DMS79 (cell line): Measurements from ENCODE around the gene ACTMAP.
A peak's percentile ranks its signal among the peaks of the same experiment; 100 is the strongest.

Experiments
- DNase-seq: peaks from one replicate; lab custom pipeline; 2025; lab: John Stamatoyannopoulos, UW

Gene ACTMAP

DNA sequence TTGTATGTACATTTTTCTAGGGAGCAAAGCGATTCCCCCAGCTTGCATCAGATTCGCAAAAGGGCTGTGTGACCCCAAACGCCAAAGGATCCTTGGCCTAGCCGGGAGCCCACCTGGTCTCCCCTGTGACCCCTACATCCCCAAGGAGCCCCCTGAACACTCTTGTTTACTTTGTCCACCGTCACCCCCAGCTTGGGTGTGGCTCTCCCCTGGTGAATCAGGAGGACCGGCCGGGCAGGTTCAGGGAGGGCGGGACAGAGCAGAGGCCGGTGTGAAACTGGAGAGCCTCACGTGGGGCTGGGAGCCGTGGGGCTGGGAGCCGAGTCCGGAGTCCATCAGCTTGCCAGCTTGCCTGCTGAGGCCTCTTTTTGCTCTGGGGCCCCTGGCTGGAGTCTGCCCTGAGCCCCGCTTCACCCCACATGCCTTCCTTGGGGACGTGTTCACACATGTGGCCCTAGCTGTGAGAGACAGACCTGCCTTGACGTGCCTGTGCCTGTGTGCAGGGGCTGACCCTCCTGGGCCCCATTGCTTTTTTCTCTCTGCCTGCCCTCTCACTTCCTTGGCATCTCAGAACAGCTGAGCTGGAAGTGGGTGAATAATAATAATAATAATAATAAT, 31.4 kb downstream of the ACTMAP start:
- DNase-seq: peak; percentile 16

DNA sequence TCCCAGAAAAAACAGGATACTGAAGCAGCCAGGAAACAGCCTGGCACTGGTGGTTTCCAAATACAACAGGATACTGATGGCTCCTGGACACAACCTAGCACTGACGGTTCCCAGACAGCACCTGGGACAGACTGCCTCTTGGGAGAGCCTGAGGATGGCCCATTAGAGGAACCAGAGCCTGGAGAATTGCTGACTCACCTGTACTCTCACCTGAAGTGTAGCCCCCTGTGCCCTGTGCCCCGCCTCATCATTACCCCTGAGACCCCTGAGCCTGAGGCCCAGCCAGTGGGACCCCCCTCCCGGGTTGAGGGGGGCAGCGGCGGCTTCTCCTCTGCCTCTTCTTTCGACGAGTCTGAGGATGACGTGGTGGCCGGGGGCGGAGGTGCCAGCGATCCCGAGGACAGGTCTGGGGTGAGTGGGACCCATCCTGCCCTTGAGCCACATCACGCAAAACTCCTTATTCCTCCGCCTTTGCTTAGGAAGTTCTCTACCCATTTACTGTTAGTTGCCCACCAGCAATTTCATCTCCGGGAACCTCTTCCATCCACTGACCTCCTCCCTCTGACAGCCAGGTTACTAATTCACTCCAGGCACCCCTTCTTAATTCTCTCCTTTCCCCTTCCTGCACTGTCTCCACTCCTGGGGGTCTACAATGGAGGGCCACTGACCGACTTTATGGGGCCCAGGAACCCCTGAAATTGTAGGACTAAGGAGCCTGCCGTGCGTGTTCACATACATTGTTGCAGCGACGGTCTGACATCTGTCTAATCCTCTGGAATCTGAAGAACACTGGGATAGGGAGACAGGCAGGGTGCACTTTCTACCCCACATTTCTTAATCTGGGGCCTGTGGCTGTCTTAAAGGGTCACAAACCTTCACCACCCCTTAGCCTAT, 32.1 kb downstream of the ACTMAP start:
- DNase-seq: no peak

DNA sequence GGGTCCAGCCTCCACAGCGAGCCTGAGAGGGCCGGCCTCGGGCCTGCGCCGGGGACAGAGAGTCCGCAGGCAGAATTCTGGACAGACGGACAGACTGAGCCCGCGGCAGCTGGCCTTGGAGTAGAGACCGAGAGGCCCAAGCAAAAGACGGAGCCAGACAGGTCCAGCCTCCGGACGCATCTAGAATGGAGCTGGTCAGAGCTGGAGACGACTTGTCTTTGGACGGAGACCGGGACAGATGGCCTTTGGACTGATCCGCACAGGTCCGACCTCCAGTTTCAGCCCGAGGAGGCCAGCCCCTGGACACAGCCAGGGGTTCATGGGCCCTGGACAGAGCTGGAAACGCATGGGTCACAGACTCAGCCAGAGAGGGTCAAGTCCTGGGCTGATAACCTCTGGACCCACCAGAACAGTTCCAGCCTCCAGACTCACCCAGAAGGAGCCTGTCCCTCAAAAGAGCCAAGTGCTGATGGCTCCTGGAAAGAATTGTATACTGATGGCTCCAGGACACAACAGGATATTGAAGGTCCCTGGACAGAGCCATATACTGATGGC, 32.9 kb downstream of the ACTMAP start:
- DNase-seq: no peak

DNA sequence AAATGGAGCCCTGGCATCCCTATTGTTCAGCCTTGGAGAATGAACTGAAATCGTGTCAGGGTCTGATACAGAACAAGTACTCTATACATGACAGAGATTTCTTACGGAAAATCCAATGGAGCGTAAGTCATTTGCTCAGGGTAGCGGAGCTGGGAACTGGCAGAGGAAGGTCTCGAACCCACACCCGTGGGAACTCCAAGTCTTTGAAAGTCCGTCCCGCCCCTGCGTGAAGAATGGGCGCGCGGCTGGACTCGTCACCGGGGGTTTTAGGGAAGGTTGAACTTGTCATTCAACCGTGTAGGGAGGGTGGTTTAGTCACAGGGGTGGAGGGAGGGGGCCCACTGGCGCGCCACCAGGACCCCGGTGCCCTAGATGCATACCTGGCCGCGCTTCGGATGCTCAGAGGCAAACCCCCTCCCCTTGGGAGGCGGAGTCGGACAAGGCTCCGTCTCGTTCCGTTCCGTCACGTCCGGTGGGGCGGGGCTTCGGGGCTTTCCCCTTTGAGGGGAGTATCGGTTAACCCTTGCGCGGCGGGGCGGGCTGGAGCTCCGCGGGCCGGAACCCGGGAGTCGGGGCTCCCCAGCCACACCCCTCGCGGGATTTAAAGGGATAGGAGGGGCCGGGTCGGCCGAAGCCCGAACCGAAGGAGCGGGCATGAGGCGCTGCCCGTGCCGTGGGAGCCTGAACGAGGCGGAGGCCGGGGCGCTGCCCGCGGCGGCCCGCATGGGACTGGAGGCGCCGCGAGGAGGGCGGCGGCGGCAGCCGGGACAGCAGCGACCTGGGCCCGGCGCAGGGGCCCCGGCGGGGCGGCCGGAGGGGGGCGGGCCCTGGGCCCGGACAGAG, 33.6 kb downstream of the ACTMAP start, which contains the start of the genes COQ8B and ITPKC:
Gene COQ8B (minus strand): TSS at position 405 of the 843 bp plus-strand sequence. CDS start 2,254 bp downstream, outside the sequence.
Gene ITPKC (plus strand): TSS at position 631 of the 843 bp plus-strand sequence. CDS start 24 bp downstream, at position 655.
- DNase-seq: peak; percentile 94

DNA sequence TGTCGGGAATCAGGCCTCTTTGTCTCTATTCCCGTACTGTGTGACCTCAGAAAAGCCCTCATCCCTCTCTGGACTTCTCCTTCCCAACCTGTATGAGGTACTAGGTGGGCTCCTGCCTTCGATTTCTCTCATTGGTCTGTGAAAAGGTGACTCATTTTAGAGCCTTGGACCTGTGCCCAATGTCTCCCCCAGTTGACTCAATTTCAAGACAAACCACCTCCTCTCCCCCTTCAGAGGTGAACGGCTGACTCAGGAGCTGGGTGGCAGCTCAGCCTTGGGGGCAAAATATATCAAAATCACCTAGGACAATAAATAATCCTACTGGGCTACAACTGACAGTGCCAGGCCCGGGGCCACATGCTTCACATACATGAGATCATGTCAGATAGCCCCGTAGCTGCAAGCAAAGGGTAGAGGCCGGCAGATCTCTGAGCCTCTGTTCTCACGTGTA, 34.2 kb downstream of the ACTMAP start:
- DNase-seq: peak; percentile 77

DNA sequence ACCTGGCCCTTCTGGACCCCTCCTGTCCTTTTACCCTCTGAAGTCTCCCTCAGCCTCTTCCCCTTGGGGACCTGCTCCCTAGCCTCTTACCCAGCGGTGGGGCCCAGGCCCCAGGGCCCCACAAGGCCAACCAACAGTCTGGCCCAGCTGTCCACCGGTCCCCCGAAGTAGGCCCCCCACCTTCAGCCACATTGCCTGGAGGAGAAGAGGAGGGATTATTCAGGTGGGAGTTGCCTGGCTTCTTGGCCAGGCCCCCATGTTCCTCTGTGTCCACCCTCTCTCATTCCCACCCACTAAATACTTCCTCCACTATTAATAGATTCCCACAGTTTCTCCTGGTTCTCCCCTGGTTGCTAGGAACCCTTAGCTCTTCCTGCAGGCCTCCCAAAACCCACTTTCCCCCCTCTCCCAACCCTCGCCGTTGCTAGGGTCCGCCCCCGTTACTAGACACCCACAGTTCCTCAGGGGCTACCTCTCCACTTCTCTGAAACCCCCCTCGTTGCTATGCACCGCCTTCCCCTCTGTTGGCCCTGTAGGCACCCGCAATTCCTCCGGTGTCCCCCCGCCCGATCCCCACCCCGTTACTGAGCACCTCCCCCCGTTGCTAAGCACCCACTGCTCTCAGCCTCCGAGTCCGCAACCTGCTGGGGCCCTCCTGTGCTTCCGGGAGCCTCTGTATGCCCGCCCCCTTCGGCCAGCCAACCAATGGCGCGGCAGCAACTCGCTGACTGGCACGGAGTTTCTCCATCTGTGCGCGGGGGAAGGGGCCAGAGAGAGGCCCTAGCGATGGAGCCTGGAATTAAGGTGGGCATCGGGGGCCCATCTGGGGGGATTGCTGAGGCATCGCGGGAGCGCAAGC, 35.6 kb downstream of the ACTMAP start:
- DNase-seq: peak; percentile 93

DNA sequence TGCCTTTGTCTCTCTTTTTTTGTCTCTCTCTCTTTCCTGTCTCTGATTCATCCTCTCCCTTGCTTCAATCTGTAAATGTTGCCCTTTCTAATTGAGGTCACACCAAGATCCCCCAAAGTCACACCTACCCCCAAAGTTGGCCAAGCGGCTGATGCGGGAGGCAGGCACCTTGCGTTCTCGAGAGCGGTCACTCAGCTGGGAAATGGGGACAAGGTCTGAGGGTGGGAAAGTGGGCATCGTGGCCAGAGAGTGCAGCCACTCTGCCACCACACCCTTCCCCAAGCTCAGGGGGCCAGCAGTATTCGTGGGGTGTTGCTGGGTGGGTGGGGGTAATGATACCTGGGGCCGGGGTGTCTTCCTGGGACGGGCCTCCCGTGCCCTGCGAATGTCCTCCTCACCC, 36.3 kb downstream of the ACTMAP start:
- no peak for DNase-seq

DNA sequence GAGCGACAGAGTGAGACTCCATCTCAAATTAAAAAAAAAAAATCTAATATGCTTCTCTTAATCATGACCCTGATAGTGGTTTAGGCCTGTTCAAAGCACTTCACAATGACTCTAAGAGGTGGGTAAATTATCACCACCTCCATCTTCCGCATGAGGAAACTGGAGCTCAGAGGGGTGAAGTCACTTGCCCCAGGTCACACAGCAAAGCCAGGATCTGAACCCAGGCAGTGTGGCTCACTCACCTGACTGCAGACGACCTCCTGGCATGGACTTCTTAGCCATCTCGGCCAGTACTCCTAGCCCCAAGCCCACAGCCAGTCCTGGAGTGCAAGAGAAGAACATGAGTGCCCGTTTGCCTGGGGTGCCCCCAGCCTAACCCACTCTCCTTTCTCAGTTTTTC, 40.5 kb downstream of the ACTMAP start:
- DNase-seq: no peak

DNA sequence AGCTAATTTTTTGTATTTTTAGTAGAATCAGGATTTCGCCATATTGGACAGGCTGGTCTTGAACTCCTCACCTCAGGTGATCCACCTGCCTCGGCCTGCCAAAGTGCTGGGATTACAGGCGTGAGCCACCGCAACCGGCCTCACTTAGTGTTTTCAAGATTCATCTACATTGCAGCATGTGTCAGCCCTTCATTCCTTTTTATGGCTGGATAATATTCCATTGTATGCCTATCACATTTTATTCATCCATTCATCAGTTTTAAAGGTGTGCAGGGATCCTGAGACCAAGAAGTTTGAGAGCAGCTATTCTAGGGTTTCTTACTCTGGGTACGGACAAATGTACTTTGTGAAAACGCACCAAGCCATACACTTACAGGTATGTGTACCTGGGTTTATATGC, 42.7 kb downstream of the ACTMAP start:
- no peak for DNase-seq

DNA sequence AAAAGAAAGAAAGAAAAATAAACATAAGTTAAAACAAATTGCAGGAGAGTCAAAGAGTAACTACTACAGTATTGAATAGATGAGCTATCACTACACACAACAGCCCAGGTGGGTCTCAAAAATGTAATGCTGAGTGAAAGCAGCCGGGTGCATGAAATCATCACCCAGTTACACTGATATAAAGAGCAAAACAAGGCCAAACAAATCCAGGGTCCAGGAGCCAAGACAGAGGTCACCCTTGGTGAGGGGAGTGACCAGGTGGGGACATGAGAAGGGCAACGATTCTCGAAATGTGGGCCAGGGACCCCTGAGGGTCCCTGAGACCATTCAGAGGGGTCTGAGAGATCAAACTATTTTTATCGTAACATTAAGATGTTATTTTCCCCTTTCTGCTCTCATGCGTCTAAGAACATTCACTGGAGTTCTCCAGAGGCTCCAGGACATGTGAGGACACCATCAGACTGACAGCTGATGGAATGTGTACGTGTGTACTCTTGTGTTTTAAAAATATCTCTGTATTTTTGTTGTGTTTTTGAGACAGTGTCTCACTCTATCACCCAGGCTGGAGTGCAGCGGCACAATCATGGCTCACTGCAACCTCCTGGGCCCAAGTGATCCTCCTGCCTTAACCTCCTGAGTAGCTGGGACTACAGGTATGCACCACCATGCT, 44.2 kb downstream of the ACTMAP start:
- DNase-seq: no peak

DNA sequence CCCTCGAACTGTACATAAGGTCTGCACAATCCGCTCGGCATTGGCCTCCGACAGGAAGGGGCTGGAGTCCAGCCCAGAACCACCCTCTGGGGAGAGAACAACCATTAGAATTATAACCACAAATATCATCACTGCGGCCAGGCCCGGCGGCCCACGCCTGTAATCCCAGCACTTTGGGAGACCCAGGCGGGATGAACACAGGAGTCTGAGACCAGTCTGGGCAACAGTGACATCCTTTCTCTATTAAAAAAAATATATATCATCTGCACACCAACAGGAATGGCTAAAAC, 45.0 kb downstream of the ACTMAP start:
- DNase-seq: no peak

DNA sequence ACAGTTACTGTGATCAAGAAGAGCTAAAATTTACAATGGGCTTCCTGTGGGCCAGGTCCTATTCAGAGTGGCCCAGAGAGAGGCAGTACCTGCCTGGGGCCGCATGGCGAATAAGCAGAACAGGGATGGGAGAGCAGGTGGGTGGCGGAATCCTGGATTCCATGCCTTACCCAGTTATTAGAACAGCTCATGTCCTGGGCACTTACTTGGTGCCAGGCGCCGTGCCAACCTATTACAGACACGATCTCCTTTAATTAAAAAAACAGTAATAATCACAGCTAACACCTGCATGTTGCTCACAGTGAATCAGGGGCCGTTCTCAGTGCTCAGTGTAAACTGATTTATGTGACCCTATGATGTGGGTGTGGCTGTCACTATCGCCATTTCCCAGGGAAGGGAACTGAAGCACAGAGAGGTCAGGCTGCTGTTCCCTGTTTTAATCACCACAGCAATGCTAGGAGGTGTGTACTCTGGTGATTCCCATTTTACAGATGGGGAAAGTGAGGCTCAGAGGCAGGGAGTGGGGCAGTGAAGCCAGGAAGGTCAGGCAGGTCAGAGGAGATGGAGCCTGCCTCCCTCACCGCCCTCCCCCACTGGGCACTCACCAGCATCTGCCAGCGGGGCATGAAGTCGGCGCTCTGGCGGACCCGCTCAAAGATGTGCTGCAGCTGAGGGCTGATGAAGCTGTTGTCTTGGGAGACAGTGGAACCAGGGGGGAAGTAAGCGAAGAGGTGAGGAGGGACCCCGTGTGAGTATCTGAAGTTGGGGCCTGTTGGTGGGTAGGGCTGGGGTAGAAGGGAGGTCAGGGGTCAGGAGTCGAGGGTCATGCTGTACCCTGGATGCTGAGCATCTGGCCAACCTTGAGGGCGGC, 45.6 kb downstream of the ACTMAP start:
- DNase-seq: no peak

DNA sequence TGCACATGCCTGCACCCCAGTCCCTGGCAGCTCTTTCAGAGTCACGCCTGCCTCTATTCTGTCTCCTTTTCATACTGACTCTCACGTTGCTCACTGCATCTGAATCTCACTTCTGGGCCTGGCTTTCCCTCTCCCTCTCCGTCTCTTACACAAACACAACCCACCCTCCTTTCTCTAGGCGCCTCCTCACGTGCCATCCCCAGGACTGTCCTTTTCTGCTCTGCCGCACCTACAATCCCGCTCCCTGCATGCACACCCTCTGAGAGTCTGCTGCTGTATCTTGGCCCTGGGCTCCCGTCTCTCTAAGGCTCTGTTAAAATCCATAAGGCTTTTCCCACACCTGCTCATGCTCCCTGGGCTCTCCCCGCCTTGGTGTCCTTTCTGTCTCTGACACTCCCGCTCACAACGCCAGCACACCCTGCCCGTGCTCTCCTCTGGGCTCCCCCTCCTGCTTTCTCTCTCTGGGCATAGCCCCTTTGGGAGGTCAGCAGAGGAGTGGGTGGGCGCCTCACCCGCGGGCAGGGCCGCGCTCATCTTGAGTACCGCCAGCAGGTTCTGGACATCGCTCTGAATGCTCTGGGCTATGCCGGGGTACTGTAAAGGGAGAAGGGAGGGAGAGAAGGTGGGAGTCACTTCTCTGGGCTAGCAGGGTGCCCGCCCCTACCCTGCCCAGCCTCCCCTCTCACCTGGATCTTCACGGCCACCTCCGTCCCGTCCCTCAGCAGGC, 47.1 kb downstream of the ACTMAP start:
- DNase-seq: no peak

DNA sequence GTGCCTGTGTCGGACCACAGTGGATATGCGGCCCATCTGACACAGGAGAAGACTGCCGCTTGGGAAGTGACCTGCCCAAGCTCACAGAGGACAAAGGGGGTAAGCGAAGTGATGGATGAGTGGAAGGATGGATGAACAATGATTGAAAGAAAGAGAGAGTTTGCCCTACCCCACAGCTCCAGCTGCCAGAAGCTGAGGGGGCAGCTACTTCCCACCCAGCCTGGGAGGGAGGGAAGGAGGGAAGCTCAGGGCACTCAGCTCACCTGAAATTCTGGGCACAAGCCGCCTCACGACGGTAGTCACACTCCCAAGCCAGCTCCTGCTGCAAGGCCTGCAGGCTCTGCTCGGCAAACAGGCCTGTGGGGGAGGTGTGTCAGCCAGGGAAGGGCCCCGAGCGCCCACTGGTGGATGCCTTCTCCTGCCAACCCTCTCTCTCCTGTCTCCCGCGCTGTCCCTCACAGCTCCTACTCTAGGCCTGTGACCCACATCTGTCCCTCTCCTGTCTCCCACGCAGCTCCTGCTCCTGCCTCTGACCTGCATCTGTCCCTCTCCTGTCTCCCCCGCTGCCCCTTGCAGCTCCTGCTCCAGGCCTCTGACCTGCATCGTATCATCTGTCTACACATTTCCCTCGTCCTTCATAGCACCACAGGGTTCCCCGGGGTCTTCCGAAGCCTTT, 47.8 kb downstream of the ACTMAP start:
- no peak for DNase-seq

DNA sequence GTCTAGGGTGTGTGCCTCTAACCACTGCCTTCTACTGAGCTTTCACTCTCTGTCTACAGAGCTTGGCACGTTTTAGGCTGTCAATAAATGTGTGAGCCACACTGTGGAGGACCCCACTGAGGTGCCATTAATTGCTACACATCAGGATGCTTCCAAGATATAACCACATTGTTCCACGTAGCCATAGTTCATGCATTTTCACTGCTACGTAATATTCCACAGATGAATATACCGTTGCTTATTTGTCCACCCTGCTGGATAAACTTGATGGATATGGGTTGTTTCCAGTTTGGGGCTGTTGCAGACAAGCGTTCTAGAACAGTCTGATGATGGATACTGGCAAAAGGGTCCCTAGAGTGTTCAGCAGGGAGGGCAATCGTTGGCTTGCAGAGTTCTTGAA, 48.5 kb downstream of the ACTMAP start:
- no peak for DNase-seq

DNA sequence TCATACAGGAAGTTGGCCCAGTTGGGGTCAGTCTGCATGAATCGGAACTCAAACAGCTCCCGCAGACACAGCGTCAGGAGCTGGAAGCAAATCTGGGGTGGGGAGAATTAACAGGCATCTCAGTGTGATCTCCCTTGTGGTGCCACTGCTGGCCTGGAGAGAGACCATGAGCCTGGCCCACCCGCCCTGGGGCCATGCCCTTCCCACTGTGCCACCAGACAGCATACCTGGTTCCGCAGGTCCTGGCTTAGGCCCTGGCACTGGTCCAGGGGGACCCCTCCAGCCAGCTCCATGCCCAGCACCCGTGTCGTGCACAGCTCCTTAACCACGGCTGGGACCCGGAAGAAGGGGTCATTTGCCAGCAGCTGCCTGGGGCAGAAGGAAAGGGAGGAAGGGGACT, 50.2 kb downstream of the ACTMAP start:
- DNase-seq: no peak

DNA sequence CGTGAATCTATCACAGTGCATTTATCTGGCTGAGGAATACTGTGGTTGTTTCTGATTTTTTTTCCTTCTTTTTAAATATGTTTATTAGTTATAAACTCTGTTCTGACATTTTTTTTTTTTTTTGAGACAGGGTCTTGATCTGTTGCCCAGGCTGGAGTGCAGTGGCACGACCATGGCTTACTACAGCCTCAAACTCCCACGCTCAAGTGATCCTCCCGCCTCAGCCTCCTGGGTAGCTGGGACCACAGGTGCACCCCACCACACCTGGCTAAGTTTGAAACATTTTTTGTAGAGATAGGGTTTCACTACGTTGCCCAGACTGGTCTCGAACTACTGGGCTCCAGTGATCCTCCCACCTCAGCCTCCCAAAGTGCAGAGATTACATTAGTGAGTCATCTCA, 53.3 kb downstream of the ACTMAP start:
- DNase-seq: no peak

DNA sequence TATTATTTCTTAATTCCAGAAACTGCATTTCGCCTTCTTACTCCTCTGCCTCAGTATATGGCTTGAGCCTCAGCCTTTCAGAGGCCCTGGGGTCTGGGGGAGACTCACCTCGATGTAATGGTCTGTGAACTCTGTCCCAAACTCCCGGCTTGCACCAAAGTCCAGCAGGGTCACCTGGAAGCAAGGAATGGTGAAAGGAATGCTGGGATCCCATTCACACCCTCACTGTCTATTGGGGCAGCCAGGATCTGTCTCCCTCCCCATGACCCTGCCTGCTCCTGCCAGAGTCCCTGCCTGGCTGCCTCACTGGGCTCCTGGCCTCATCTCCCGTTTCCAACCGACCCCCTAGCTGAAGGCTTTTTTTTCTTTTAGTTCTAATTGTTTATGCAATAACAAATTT, 54.4 kb downstream of the ACTMAP start:
- DNase-seq: no peak
